Middle frontal gyrus (tissue), 1 donor: ENCODE data around the gene TCN1.
"Not testable (repeated sequence)": the region's sequence is repeated elsewhere in the genome, so short reads cannot be mapped to it uniquely, and the experiment has no call there.

Source experiments
- DNase-seq: peaks from one replicate; pipeline ENCODE4 v3.0.0-alpha.2; 2015; ENCODE audit warnings: low spot score; ENCODE audit errors: extremely low spot score

TCN1 gene

GRCh38 chr11:59866397-59866796 is at the start of gene TCN1:
Gene TCN1 (minus strand): TSS chr11:59866487. CDS start chr11:59866470, 17 bp downstream.
- DNase-seq = no peak

GRCh38 chr11:59903569-59903968 is 37.3 kb upstream of the TCN1 start:
- DNase-seq = not testable (repeated sequence)

GRCh38 chr11:59901306-59901705 is 35.0 kb upstream of the TCN1 start:
- no peak for DNase-seq

- no peak for DNase-seq
These were observed 34.3 kb upstream of the TCN1 start for GRCh38 chr11:59900366-59901126.

GRCh38 chr11:59899532-59899931 is 33.2 kb upstream of the TCN1 start:
- DNase-seq = no peak

- no peak for DNase-seq
These were observed 32.4 kb upstream of the TCN1 start for GRCh38 chr11:59898650-59899049.

- DNase-seq = no peak
These were observed 31.8 kb upstream of the TCN1 start for GRCh38 chr11:59898046-59898445.

GRCh38 chr11:59894616-59895015 is 28.3 kb upstream of the TCN1 start:
- DNase-seq = no peak

- DNase-seq = no peak
These were observed 25.5 kb upstream of the TCN1 start for GRCh38 chr11:59891781-59892181.

- not testable (repeated sequence) for DNase-seq
These were observed 20.9 kb upstream of the TCN1 start for GRCh38 chr11:59887156-59887555.

- no peak for DNase-seq
These were observed 17.3 kb upstream of the TCN1 start for GRCh38 chr11:59883597-59883996.

GRCh38 chr11:59879567-59879966 is 13.3 kb upstream of the TCN1 start:
- no peak for DNase-seq

- no peak for DNase-seq
These were observed 12.3 kb upstream of the TCN1 start, which contains the start of gene OOSP3 for GRCh38 chr11:59878575-59878974. Gene OOSP3 (plus strand): TSS chr11:59878782. CDS start chr11:59878809, 27 bp downstream.

- no peak for DNase-seq
These were observed 11.5 kb upstream of the TCN1 start for GRCh38 chr11:59877784-59878183.

GRCh38 chr11:59877325-59877724 is 11.0 kb upstream of the TCN1 start:
- DNase-seq = no peak

GRCh38 chr11:59875856-59876519 is 9.7 kb upstream of the TCN1 start:
- no peak for DNase-seq

- no peak for DNase-seq
These were observed 5.8 kb upstream of the TCN1 start for GRCh38 chr11:59872076-59872475.

GRCh38 chr11:59867946-59868345 is 1.7 kb upstream of the TCN1 start:
- DNase-seq = no peak

GRCh38 chr11:59866836-59867235 is 549 bp upstream of the TCN1 start:
- no peak for DNase-seq

GRCh38 chr11:59865031-59865430 is 1.3 kb downstream of the TCN1 start:
- no peak for DNase-seq

- DNase-seq = no peak
These were observed 4.0 kb downstream of the TCN1 start for GRCh38 chr11:59862252-59862651.

GRCh38 chr11:59859673-59860072 is 6.6 kb downstream of the TCN1 start:
- no peak for DNase-seq
